CD8-positive, alpha-beta memory T cell (primary cell): ENCODE data around the gene SLC1A5. TPM values are rescaled to one million over a fixed set of nuclear protein-coding genes. Genes with fewer than 3 reads are reported as not detected.

Experiments
- CTCF ChIA-PET: fragments of 350-600 bp; sonication (Branson Sonifier 250); formaldehyde crosslinking; loops from one replicate; lab custom pipeline; 2021; ENCODE audit warnings: antibody characterized with exemption; lab: Charles Lee
- POLR2A ChIA-PET: fragments of 350-600 bp; sonication (Branson Sonifier 250); formaldehyde crosslinking; loops from one replicate; lab custom pipeline; 2021; ENCODE audit warnings: antibody characterized with exemption; lab: Charles Lee
- DNase-seq, 5 donors: peaks; one replicate each; pipeline versions ENCODE4 v3.0.0 to v3.0.0-alpha.2; 2020 to 2022; ENCODE audit warnings: mixed read lengths in 1 of 5
- H3K27ac ChIP-seq: one replicate; pipeline ENCODE4 v1.7.0; 2013; ENCODE audit warnings: low read depth, mild to moderate bottlenecking, low read length, moderate library complexity
- H3K27me3 ChIP-seq: 2 replicates; pipeline ENCODE4 v1.7.0; 2013; ENCODE audit warnings: low read length, mild to moderate bottlenecking; ENCODE audit not compliant: insufficient read depth, poor library complexity, severe bottlenecking
- H3K36me3 ChIP-seq: 2 replicates; pipeline ENCODE4 v1.7.0; 2013; ENCODE audit warnings: mild to moderate bottlenecking, low read length, moderate library complexity; ENCODE audit not compliant: insufficient read depth
- H3K4me1 ChIP-seq: 2 replicates; pipeline ENCODE4 v1.7.0; 2013; ENCODE audit warnings: mild to moderate bottlenecking, low read length, moderate library complexity; ENCODE audit not compliant: insufficient read depth
- H3K4me3 ChIP-seq: 2 replicates; pipeline ENCODE4 v1.7.0; 2013; ENCODE audit warnings: mild to moderate bottlenecking, low read length
- H3K9me3 ChIP-seq: 2 replicates; pipeline ENCODE4 v1.7.0; 2013; ENCODE audit warnings: mild to moderate bottlenecking, low read length
- H3K27ac Mint-ChIP-seq, 8 donors: one replicate each; pipeline ENCODE4 v1.8.0; 2020 to 2021; ENCODE audit warnings: mixed read lengths in 8 of 8, mild to moderate bottlenecking in 6 of 8, inconsistent platforms in 3 of 8, moderate library complexity in 3 of 8
- H3K27me3 Mint-ChIP-seq, 2 donors: one replicate each; pipeline ENCODE4 v1.8.0; 2020 to 2021; ENCODE audit warnings: mixed read lengths in 2 of 2, mild to moderate bottlenecking in 1 of 2, moderate library complexity in 1 of 2
- H3K36me3 Mint-ChIP-seq, 3 donors: one replicate each; pipeline ENCODE4 v1.8.0; 2020 to 2021; ENCODE audit warnings: mixed read lengths in 3 of 3, inconsistent platforms in 1 of 3, mild to moderate bottlenecking in 1 of 3
- H3K4me1 Mint-ChIP-seq, 3 donors: one replicate each; pipeline ENCODE4 v1.8.0; 2020 to 2021; ENCODE audit warnings: mixed read lengths in 3 of 3, inconsistent platforms in 1 of 3, mild to moderate bottlenecking in 1 of 3
- H3K4me3 Mint-ChIP-seq, 7 donors: one replicate each; pipeline ENCODE4 v1.8.0; 2020 to 2021; ENCODE audit warnings: mixed read lengths in 7 of 7, mild to moderate bottlenecking in 6 of 7, moderate library complexity in 4 of 7, inconsistent platforms in 2 of 7
- H3K9me3 Mint-ChIP-seq, 5 donors: one replicate each; pipeline ENCODE4 v1.8.0; 2020 to 2022; ENCODE audit warnings: mixed read lengths in 5 of 5, mild to moderate bottlenecking in 3 of 5, moderate library complexity in 2 of 5, inconsistent platforms in 1 of 5
- polyA plus RNA-seq: library from polyadenylated mRNA; unstranded; fragments of 300-500 nt; fragmentation: Illumina TruSeq; gene quantifications from one replicate; pipeline ENCODE4 v1.2.3, GENCODE V29; 2021
- total RNA-seq, 2 experiments: library from RNA; stranded (reverse); gene quantifications; one replicate each; pipeline ENCODE4 v1.2.3, GENCODE V29; 2021

The SLC1A5 gene
- total and polyA plus RNA-seq, 3 experiments from 2014 or later = 19.1 to 380 (median 377) TPM

DNA sequence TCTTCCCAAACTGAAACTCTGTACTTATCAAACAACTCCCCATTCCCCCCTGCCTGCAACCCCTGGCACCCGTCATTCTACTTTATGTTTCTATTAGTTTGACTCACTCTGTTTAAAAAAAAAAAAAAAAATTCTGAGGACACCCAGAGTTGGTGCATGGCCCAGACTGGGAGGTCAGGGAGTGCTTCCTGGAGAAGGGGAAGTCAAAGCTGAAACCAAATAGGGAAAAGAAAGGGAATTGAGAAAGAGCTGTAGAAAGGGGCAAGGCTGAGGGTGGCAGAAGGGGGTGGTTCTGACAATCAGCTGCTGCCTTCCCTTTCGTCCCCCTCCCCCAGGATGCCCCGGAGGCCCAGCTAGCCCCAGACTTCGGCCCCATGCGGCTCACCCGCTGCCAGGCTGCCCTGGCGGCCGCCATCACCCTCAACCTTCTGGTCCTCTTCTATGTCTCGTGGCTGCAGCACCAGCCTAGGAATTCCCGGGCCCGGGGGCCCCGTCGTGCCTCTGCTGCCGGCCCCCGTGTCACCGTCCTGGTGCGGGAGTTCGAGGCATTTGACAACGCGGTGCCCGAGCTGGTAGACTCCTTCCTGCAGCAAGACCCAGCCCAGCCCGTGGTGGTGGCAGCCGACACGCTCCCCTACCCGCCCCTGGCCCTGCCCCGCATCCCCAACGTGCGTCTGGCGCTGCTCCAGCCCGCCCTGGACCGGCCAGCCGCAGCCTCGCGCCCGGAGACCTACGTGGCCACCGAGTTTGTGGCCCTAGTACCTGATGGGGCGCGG lies 33.1 kb downstream of the SLC1A5 start:
- no peak overlapping the region for H3K27ac ChIP-seq
- Mint-ChIP-seq H3K9me3 (no peaks in the 10 kb centered on the region), H3K27ac (no peak overlapping the region), H3K36me3 (peaks cover 0 to 28% (median 3%) of the 10 kb centered on the region in 3 donors), H3K4me1 (peaks cover 7 to 16% (median 8%) of the 10 kb centered on the region in 3 donors), H3K27me3 (no peaks in the 10 kb centered on the region), H3K4me3 (no peak overlapping the region)
- H3K4me3 ChIP-seq = no peak overlapping the region
- no peaks in the 10 kb centered on the region for H3K9me3 ChIP-seq
- no peaks in the 10 kb centered on the region for H3K27me3 ChIP-seq
- H3K36me3 ChIP-seq = peaks cover 4% of the 10 kb centered on the region
- CTCF ChIA-PET = interaction anchor here (1.1 to 6.5 kb wide), 6 partner anchors 11 to 89 kb away, joined by 3 to 89 read pairs (median 6); no protein-coding TSS in a partner anchor
- no peak for DNase-seq
- POLR2A ChIA-PET = no interaction called here
- no peaks in the 10 kb centered on the region for H3K4me1 ChIP-seq

- peaks cover 4% of the 10 kb centered on the region for H3K36me3 ChIP-seq
- POLR2A ChIA-PET = no interaction called here
Observed at GRCh38 chr19:46753420-46754155, 34.8 kb downstream of the SLC1A5 start.

DNA sequence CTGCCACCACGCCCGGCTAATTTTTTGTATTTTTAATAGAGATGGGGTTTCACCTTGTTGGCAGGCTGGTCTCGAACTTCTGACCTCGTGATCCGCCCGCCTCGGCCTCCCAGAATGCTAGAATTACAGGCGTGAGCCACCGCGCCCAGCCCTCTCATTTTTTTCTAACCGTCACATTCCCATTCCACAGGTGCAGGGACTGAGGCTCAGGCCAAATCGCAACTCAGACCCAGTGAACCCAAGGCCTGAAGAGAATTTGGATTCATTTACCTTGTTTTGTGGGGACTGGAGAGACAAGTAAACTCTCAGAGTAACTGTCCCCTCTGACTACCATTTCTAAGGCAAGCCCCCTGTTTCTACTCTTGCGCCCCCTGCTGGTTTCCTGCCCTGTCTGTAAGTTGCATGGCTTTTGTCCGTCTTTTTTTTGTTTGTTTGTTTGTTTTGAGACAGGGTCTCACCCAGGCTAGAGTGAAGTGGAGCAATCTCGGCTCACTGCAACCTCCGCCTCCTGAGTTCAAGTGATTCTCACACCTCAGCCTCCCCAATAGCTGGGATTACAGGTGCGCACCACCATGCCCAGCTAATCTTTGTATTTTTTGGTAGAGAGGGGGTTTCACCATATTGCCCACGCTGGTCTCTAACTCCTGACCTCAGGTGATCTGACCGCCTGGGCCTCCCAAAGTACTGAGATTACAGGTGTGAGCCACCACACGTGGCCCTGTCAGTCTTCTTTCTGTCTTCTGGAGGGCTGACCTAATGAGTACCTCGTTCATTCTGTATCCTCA lies 39.9 kb downstream of the SLC1A5 start:
- H3K4me1 ChIP-seq = peaks cover 25% of the 10 kb centered on the region
- H3K27ac ChIP-seq = no peak overlapping the region
- H3K27me3 Mint-ChIP-seq = peaks cover 0 to 2% of the 10 kb centered on the region in 2 donors
- H3K27me3 ChIP-seq = no peaks in the 10 kb centered on the region
- H3K9me3 ChIP-seq = no peaks in the 10 kb centered on the region
- peak; percentile 56 to 83 (median 64) for DNase-seq
- peaks cover 0 to 30% (median 5%) of the 10 kb centered on the region in 3 donors for H3K36me3 Mint-ChIP-seq
- peaks cover 33 to 42% (median 41%) of the 10 kb centered on the region in 3 donors for H3K4me1 Mint-ChIP-seq
- H3K4me3 Mint-ChIP-seq = peak overlapping the region; percentile 29 to 94 (median 59)
- H3K9me3 Mint-ChIP-seq = no peaks in the 10 kb centered on the region
- H3K27ac Mint-ChIP-seq = peak overlapping the region in 5 of 8 donors; percentile 42 to 95 (median 71)
- H3K4me3 ChIP-seq = no peak overlapping the region
- CTCF ChIA-PET = interaction anchor here (1.1 to 4.5 kb wide), 8 partner anchors 10 to 288 kb away, joined by 3 to 24 read pairs (median 4); no protein-coding TSS in a partner anchor
- no peaks in the 10 kb centered on the region for H3K36me3 ChIP-seq
- POLR2A ChIA-PET = interaction anchor here (0.6 kb wide), 1 partner anchor 34 kb away, joined by 3 read pairs; no protein-coding TSS in a partner anchor

More at GRCh38 chr19:46753420-46754155, 34.8 kb downstream of the SLC1A5 start:
- Histone ChIP-seq H3K27me3 (no peaks in the 10 kb centered on the region), H3K27ac (no peak overlapping the region), H3K4me1 (no peaks in the 10 kb centered on the region), H3K4me3 (no peak overlapping the region), H3K9me3 (no peaks in the 10 kb centered on the region)
- Mint-ChIP-seq H3K4me1 (peaks cover 9 to 18% (median 13%) of the 10 kb centered on the region in 3 donors), H3K36me3 (peaks cover 0 to 35% (median 5%) of the 10 kb centered on the region in 3 donors), H3K4me3 (peak overlapping the region in 1 of 7 donors; percentile 9), H3K27me3 (no peaks in the 10 kb centered on the region), H3K9me3 (no peaks in the 10 kb centered on the region), H3K27ac (peak overlapping the region in 2 of 8 donors; percentile 72 to 89)
- CTCF ChIA-PET = interaction anchor here (0.8 to 6.5 kb wide), 14 partner anchors 9 to 91 kb away, joined by 3 to 89 read pairs (median 4); no protein-coding TSS in a partner anchor
- peak; percentile 45 to 76 (median 54) for DNase-seq

DNA sequence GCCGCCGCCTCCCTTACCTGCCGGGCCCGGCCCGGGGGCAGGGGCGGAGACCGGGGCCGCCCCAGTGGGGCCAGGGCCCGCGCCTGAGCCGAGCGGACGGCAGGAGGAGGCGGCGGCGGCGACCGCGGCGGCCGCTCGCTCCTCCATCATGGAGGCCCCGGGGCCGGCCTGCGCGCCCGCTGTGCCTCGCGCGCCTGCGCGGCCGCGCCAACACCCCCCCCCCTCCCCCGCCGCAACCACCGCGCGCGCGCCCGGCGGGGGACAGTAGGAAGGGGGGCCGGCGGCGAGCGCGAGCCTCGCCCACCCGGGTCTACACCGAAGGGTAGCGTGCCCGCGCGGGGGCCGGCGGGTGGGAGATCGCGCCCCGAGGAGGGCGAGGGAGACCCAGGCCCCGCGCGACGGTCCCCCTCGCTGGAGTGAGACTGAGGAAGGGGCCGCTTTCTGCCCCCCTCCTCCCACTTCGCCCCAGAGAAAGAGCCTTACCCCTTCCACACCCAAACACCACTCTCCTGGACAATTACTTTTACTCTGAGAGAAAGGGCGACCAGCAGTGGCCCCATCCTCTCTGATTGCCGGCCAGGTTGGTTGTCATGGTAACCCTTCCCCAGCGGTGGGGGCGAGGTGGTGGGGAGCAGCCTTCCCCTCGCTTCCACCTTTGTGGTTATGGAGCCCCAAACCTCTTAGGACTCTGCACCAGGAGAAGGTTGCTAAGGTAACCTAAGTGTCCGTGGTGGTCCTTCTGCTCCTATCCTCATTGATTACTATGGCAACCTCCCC lies 41.9 kb downstream of the SLC1A5 start, which contains the start of gene STRN4:
Gene STRN4 (minus strand): TSS at position 170 of the 777 bp plus-strand sequence. CDS start 20 bp downstream, at position 150.
- Histone ChIP-seq H3K36me3 (no peaks in the 10 kb centered on the region), H3K4me1 (peaks cover 25% of the 10 kb centered on the region), H3K9me3 (no peaks in the 10 kb centered on the region), H3K27me3 (no peaks in the 10 kb centered on the region), H3K4me3 (peak within 1 kb of the TSS; percentile 87), H3K27ac (peak within 1 kb of the TSS; percentile 79)
- H3K27me3 Mint-ChIP-seq = peaks cover 0 to 2% of the 10 kb centered on the region in 2 donors
- H3K4me3 Mint-ChIP-seq = peak within 1 kb of the TSS; percentile 89 to 96 (median 91)
- H3K4me1 Mint-ChIP-seq = peaks cover 48 to 61% (median 60%) of the 10 kb centered on the region in 3 donors
- POLR2A ChIA-PET = no interaction called here
- H3K9me3 Mint-ChIP-seq = no peaks in the 10 kb centered on the region
- CTCF ChIA-PET = interaction anchor here (2.7 kb wide), 1 partner anchor 42 kb away, joined by 9 read pairs; no protein-coding TSS in a partner anchor
- peak; percentile 46 to 79 (median 50) for DNase-seq
- peaks cover 0 to 34% (median 2%) of the 10 kb centered on the region in 3 donors for H3K36me3 Mint-ChIP-seq
- H3K27ac Mint-ChIP-seq = peak within 1 kb of the TSS; percentile 86 to 96 (median 94)

DNA sequence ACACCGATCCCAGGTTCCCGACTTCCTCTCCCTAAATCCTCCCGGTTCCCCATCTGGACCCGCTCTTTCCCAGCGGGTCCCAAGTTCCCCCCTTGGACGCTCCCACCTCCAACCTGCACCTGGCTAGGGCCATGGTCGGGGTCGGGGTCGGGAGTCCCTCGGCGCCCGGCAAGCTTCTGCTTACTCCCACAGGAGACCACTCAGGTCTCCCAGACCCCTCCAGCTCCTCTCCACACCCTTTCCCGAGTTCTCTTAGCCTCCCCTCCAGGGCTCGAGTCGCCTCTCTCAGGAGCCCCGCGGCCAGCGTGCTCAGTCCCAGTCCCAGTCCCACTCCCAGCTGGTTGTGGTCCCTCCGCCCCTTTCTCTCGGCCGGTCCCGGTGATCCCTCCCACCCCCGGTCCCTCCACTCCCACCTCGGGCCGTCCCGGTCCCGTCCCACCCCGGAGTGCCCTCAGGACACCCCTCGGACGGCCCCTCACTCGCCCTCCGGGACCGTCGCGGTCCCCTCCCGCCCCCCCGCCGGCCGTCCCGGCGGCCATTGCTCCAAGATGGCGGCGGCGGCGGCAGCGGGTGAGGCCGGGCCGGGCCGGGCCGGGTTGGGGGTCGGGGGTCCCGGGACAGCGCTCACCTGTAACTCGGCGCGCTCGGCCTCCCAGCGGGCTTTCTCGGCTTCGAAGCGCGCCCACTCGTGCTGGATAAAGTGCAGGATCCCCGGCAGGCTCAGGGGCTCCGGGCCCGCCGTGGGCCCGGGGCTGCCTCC lies 42.7 kb downstream of the SLC1A5 start, which contains the start of gene FKRP:
Gene FKRP (plus strand): TSS at position 537 of the 760 bp plus-strand sequence. CDS start 9,394 bp downstream, outside the sequence.
- peaks cover 25% of the 10 kb centered on the region for H3K4me1 ChIP-seq
- ChIA-PET POLR2A (no interaction called here), CTCF (interaction anchor here (0.6 to 2.7 kb wide), 2 partner anchors 41 to 96 kb away, joined by 3 to 9 read pairs; no protein-coding TSS in a partner anchor)
- Mint-ChIP-seq H3K27me3 (peaks cover 0 to 2% of the 10 kb centered on the region in 2 donors), H3K4me1 (peaks cover 51 to 68% (median 66%) of the 10 kb centered on the region in 3 donors), H3K4me3 (peak within 1 kb of the TSS; percentile 89 to 96 (median 91)), H3K27ac (peak within 1 kb of the TSS; percentile 86 to 96 (median 94)), H3K9me3 (no peaks in the 10 kb centered on the region), H3K36me3 (peaks cover 0 to 35% (median 5%) of the 10 kb centered on the region in 3 donors)
- peak within 1 kb of the TSS; percentile 79 for H3K27ac ChIP-seq
- peak; percentile 16 to 59 (median 22) for DNase-seq
- no peaks in the 10 kb centered on the region for H3K27me3 ChIP-seq
- H3K9me3 ChIP-seq = no peaks in the 10 kb centered on the region
- H3K36me3 ChIP-seq = no peaks in the 10 kb centered on the region
- H3K4me3 ChIP-seq = peak within 1 kb of the TSS; percentile 87

GRCh38 chr19:46745030-46745429 lies 43.4 kb downstream of the SLC1A5 start:
- ChIA-PET POLR2A (no interaction called here), CTCF (interaction anchor here (0.6 to 2.7 kb wide), 5 partner anchors 9 to 95 kb away, joined by 3 to 9 read pairs (median 3); no protein-coding TSS in a partner anchor)
- Histone ChIP-seq H3K36me3 (no peaks in the 10 kb centered on the region), H3K27me3 (no peaks in the 10 kb centered on the region), H3K27ac (peak overlapping the region; percentile 79), H3K9me3 (no peaks in the 10 kb centered on the region), H3K4me3 (peak overlapping the region; percentile 87), H3K4me1 (peaks cover 25% of the 10 kb centered on the region)
- Mint-ChIP-seq H3K27ac (peak overlapping the region in 7 of 8 donors; percentile 61 to 94 (median 90)), H3K9me3 (no peaks in the 10 kb centered on the region), H3K4me3 (peak overlapping the region; percentile 89 to 96 (median 90)), H3K4me1 (peaks cover 57 to 75% (median 71%) of the 10 kb centered on the region in 3 donors), H3K27me3 (peaks cover 0 to 2% of the 10 kb centered on the region in 2 donors), H3K36me3 (peaks cover 0 to 36% (median 3%) of the 10 kb centered on the region in 3 donors)
- no peak for DNase-seq
